Astrocyte of the cerebellum (primary cell): ENCODE data around the gene MYH10.
A peak's percentile ranks its signal among the peaks of the same experiment; 100 is the strongest.
"Not testable (repeated sequence)": the region's sequence is repeated elsewhere in the genome, so short reads cannot be mapped to it uniquely, and the experiment has no call there.

Experiments
- DNase-seq: peaks from one replicate; pipeline ENCODE4 v3.0.0-alpha.2; 2011; ENCODE audit warnings: low read depth
- H3K4me3 ChIP-seq: 2 replicates; pipeline ENCODE4 v1.5.1; 2011; ENCODE audit warnings: mild to moderate bottlenecking, low read depth, low read length, moderate library complexity
- in situ Hi-C: cut with HindIII; loops from 2 replicates; pipeline ENCODE4 v1.10.0; 2017; ENCODE audit warnings: low sequenced_read_pairs
- TF ChIP-seq, protein P1 (sequence below): IDR thresholded peaks from 2 replicates; pipeline ENCODE4 v1.5.1; 2012; ENCODE audit warnings: low read length, low read depth, moderate library complexity, mild to moderate bottlenecking; ENCODE audit errors: missing control alignments

The MYH10 gene

DNA sequence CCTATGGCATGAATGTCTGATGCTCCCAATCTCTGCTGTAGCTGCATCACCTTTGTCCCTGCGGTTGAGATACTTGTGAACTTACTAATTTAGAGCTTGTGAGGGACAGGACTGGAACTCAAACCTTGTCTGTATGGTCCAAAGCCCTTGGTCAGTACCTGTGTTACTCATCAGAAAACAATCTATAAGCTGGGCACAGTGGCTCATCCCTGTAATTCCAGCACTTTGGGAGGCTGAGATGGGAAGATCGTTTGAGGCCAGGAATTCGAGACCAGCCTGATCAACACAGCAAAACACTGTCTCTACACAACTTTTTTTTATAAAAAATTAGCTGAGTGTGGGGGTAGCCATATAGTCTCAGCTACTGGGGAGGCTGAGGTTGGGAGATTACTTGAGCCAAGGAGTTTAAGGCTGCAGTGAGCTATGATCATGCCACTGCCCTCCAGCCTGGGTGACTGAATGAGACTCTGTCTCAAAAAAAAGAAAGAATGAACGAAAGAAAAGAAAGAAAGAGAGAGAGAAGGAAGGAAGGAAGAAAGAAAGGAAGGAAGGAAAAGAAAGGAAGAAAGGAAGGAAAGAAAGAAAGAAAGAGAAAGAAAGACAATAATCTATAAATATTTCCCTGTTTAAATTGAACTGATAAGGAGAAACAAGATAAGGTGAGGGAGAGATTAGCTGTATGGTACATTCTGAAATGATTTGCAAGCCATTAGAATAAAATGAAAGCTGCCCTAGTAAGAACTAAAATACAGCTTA is 31.7 kb upstream of the MYH10 start:
- TF ChIP-seq, protein P1, sequence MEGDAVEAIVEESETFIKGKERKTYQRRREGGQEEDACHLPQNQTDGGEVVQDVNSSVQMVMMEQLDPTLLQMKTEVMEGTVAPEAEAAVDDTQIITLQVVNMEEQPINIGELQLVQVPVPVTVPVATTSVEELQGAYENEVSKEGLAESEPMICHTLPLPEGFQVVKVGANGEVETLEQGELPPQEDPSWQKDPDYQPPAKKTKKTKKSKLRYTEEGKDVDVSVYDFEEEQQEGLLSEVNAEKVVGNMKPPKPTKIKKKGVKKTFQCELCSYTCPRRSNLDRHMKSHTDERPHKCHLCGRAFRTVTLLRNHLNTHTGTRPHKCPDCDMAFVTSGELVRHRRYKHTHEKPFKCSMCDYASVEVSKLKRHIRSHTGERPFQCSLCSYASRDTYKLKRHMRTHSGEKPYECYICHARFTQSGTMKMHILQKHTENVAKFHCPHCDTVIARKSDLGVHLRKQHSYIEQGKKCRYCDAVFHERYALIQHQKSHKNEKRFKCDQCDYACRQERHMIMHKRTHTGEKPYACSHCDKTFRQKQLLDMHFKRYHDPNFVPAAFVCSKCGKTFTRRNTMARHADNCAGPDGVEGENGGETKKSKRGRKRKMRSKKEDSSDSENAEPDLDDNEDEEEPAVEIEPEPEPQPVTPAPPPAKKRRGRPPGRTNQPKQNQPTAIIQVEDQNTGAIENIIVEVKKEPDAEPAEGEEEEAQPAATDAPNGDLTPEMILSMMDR = no peak

DNA sequence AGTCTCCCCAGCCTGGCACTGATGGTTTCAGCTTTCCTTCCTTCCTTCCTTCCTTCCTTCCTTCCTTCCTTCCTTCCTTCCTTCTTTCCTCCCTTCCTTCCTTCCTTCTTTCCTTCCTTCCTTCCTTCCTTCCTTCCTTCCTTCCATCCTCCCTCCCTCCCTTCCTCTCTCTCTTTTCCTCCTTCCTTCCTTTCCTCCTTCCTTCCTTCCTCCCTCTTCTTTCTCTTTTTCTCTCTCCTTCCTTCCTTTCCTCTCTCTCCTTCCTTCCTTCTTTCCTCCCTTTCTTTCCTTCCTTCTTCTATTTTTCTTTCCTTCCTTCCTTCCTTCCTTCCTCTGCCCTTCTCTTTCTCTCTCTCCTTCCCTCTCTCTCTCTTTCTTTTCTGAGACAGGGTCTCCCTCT is 30.2 kb upstream of the MYH10 start:
- in situ Hi-C loops, DNase-seq, H3K4me3 ChIP-seq: not testable (repeated sequence)

More for the DNA sequence above, 31.7 kb upstream of the MYH10 start:
- no peak for DNase-seq
- H3K4me3 ChIP-seq = no peak overlapping the region
- in situ Hi-C loops = no loop called here

DNA sequence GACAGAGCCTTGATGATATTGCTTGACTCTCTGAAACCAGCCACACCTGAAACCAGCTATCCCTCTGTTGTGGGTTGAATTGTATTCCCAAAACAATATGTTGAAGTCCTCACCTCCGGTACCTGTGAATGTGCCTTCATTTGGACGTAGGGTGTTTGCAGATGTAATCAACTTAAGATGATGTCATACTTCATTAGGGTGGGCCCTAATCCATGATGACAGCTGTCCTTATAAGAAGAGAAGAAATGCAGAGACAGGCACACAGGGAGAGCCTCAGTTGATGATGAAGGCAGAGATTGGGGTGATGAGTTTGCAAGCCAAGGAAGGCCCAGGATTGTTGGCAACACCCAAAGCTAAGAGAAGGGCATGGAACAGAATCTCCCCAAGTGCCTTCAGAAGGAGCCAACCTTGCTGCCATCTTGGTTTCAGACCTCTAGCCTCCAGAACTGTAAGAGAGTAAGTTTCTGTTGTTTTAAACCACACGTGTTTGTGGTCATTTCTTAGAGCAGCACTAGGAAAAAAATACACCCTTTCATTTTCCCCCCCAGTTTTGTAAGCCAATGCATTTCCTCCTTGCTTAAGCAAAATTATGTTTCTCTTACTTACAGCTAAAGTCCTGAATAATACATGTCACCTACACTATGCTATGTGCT is 29.4 kb upstream of the MYH10 start:
- no peak for DNase-seq
- TF ChIP-seq, protein P1 = no peak
- H3K4me3 ChIP-seq = no peak overlapping the region
- in situ Hi-C loops = no loop called here

DNA sequence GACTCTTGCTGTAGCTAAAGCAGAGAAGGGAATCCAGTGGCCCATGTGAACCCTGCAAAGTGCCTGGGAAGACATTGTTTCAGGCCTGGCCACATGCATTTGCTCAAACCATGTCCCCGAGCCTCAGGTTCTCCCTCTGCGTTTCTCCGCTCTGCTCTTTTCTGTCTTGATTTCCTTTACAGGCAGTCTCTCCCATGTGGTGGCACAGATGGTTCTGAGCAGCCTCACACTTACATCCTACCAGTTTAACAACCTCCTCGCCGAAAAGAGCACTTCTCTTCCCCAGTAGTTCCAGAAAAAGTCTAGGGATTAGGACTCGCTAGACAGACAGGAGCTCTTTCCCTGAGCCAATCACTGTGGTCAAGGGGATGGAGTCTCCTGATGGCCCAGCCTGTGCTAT is 28.3 kb upstream of the MYH10 start:
- no peak overlapping the region for H3K4me3 ChIP-seq
- in situ Hi-C loops = no loop called here
- DNase-seq = no peak
- TF ChIP-seq, protein P1 = no peak

DNA sequence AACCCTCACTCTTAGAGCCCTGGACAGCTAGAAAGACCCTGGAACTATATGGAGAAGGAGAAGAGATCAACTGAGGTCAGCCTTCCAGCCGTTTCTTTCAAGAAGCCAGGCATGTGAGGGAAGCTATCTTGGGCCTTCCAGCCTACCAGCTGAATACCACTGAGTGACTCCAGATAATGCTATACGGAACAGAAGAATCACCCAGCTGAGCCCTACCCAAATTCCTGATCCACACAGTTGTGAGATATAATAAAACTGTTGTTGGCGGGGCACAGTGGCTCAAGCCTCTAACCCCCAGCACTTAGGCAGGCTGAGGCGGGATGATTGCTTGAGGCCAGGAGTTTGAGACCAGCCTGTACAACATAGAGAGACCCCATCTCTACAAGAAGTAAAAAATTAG is 26.2 kb upstream of the MYH10 start:
- no peak for DNase-seq
- TF ChIP-seq, protein P1 = no peak
- no peak overlapping the region for H3K4me3 ChIP-seq
- in situ Hi-C loops = no loop called here

DNA sequence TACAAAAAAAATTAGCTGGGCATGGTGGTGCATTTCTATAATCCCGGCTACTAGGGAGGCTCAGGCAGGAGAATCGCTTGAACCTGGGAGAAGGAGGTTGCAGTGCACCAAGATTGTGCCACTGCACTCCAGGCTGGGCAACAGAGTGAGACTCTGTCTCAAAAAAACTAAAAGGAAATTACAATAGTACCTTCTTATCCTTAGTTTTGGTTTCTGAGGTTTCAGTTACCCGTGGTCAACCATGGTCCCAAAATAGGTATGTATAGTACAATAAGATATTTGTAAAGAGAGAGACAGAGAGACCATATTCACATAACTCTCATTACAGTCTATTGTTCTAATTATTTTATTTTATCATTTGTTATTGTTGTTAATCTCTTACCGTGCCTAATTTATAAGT is 24.3 kb upstream of the MYH10 start:
- DNase-seq = no peak
- no peak overlapping the region for H3K4me3 ChIP-seq
- TF ChIP-seq, protein P1 = no peak
- in situ Hi-C loops = no loop called here

DNA sequence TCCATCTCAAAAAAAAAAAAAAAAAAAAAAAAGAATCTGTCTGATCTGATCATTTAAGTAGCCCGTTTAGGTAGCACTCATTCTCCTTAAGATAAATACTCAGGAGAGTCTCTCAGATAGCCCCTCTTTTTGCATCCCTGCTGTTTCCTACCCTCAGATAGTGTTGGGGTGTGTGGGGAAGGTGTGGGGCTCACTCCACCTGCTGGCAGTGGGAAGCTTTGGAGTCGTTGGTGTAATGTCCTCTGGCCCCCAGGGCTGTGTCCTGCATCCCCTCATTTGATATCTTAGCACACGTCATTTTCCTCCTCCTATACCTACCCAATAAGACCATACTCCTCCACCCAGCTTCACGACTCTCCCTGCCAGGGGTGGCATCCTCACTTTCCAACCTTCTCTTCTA is 20.5 kb upstream of the MYH10 start:
- in situ Hi-C loops = no loop called here
- no peak for DNase-seq
- TF ChIP-seq, protein P1 = peak; percentile 15
- H3K4me3 ChIP-seq = no peak overlapping the region
